ENCODE results near the gene EXOSC1. TPM values are rescaled to one million over a fixed set of nuclear protein-coding genes. Genes with fewer than 3 reads are reported as not detected.
A peak's percentile ranks its signal among the peaks of the same experiment; 100 is the strongest.

The EXOSC1 gene
- total and polyA plus RNA-seq, 4 donors: 11.2 to 25.9 (median 14.5) TPM

GRCh38 chr10:97401455-97401919 lies 44.3 kb downstream of the EXOSC1 start:
- Histone ChIP-seq H3K4me1 (ENCODE audit: control insufficient read depth in 4 of 4, insufficient read depth in 4 of 4, low read length in 3 of 4) (peaks cover 6 to 11% (median 7%) of the 10 kb centered on the region in 4 donors), H3K27me3 (ENCODE audit: control insufficient read depth in 4 of 4, insufficient read depth in 4 of 4, low read length in 3 of 4) (no peaks in the 10 kb centered on the region), H3K27ac (ENCODE audit: low read depth in 1 of 2, low read length in 2 of 2) (peak overlapping the region in 1 of 2 donors; percentile 75), H3K9me3 (ENCODE audit: control insufficient read depth in 4 of 4, low read length in 3 of 4) (no peaks in the 10 kb centered on the region), H3K9ac (ENCODE audit: low read depth in 1 of 2, low read length in 2 of 2) (no peak overlapping the region), H3K4me3 (ENCODE audit: low read depth in 1 of 3, low read length in 3 of 3) (no peak overlapping the region), H3K36me3 (ENCODE audit: control insufficient read depth in 4 of 4, insufficient read depth in 3 of 4, low read depth in 1 of 4, low read length in 3 of 4) (peaks cover 0 to 3% (median under 1%) of the 10 kb centered on the region in 4 donors)
- TF ChIP-seq RXRA (IDR thresholded peaks at IDR 0.05): peak in 1 of 2 donors; percentile 4
- no peak for TF ChIP-seq YY1 (IDR thresholded peaks at IDR 0.05)
- DNase-seq (ENCODE audit: low spot score): no peak
- WGBS: 65% methylated on average over 13 of the region's 13 CpGs

- Histone ChIP-seq H3K9me3 (ENCODE audit: control insufficient read depth in 4 of 4, low read length in 3 of 4) (no peaks in the 10 kb centered on the region), H3K9ac (ENCODE audit: low read depth in 1 of 2, low read length in 2 of 2) (peak within 1 kb of the TSS; percentile 59 to 83), H3K4me1 (ENCODE audit: control insufficient read depth in 4 of 4, insufficient read depth in 4 of 4, low read length in 3 of 4) (peaks cover 6 to 11% (median 7%) of the 10 kb centered on the region in 4 donors), H3K36me3 (ENCODE audit: control insufficient read depth in 4 of 4, insufficient read depth in 3 of 4, low read depth in 1 of 4, low read length in 3 of 4) (peaks cover 4 to 9% (median 6%) of the 10 kb centered on the region in 4 donors), H3K4me3 (ENCODE audit: low read depth in 1 of 3, low read length in 3 of 3) (peak within 1 kb of the TSS; percentile 62 to 86 (median 74)), H3K27ac (ENCODE audit: low read depth in 1 of 2, low read length in 2 of 2) (peak within 1 kb of the TSS; percentile 71 to 75), H3K27me3 (ENCODE audit: control insufficient read depth in 4 of 4, insufficient read depth in 4 of 4, low read length in 3 of 4) (no peaks in the 10 kb centered on the region)
- TF ChIP-seq EGR1 (IDR thresholded peaks at IDR 0.05; ENCODE audit: low read depth in 2 of 2) (peak in 1 of 2 donors; percentile 18), MAX (IDR thresholded peaks at IDR 0.05) (peak; percentile 99), HNF4G (IDR thresholded peaks at IDR 0.05) (no peak), GABPA (IDR thresholded peaks at IDR 0.05 in 1 of 2, conservative IDR thresholded peaks at IDR 0.05 in 1 of 2) (peak; percentile 99), RXRA (IDR thresholded peaks at IDR 0.05) (peak; percentile 4 to 29), REST (IDR thresholded peaks at IDR 0.05) (peak; percentile 12), FOXA2 (IDR thresholded peaks at IDR 0.05) (peak; percentile 39), RAD21 (IDR thresholded peaks at IDR 0.05) (peak in 1 of 2 donors; percentile 32), YY1 (IDR thresholded peaks at IDR 0.05) (no peak), TAF1 (conservative IDR thresholded peaks at IDR 0.05) (peak; percentile 36), FOXA1 (IDR thresholded peaks at IDR 0.05) (peak; percentile 29), HNF4A (conservative IDR thresholded peaks at IDR 0.05) (no peak), SP1 (IDR thresholded peaks at IDR 0.05) (peak; percentile 6)
- peak; percentile 81 for DNase-seq (ENCODE audit: low spot score)
- under 1% methylated on average over 39 of the region's 39 CpGs for WGBS
Observed at GRCh38 chr10:97400665-97401454, 44.9 kb downstream of the EXOSC1 start, which contains the start of gene RRP12. Gene RRP12 (minus strand): TSS chr10:97401340. CDS start chr10:97401231, 109 bp downstream.

Data from liver (tissue), 9 donors.